Hematopoietic multipotent progenitor cell treated with erythropoietin and hydrocortisone succinate and interleukin-3 and kit ligand, for 15 days (in vitro differentiated cells): ENCODE measurements around the gene CXorf58.
"Not testable (repeated sequence)": the region's sequence is repeated elsewhere in the genome, so short reads cannot be mapped to it uniquely, and the experiment has no call there.

Experiments
- DNase-seq: peaks from one replicate; pipeline ENCODE4 v3.0.0-alpha.2; 2015; ENCODE audit warnings: low spot score

The CXorf58 gene

GRCh38 chrX:23954396-23954795, 46.6 kb downstream of the CXorf58 start:
- no peak for DNase-seq

- DNase-seq = no peak
Measured at GRCh38 chrX:23959781-23960180, 52.0 kb downstream of the CXorf58 start.

- no peak for DNase-seq
Measured at GRCh38 chrX:23964191-23964590, 56.4 kb downstream of the CXorf58 start.

GRCh38 chrX:23965630-23966029, 57.8 kb downstream of the CXorf58 start:
- not testable (repeated sequence) for DNase-seq

- no peak for DNase-seq
Measured at GRCh38 chrX:23978491-23978890, 70.7 kb downstream of the CXorf58 start.

- DNase-seq = no peak
Measured at GRCh38 chrX:23980011-23980441, 72.2 kb downstream of the CXorf58 start.

- DNase-seq = no peak
Measured at GRCh38 chrX:23981222-23981621, 73.4 kb downstream of the CXorf58 start.

- no peak for DNase-seq
Measured at GRCh38 chrX:23981711-23982110, 73.9 kb downstream of the CXorf58 start.

- DNase-seq = no peak
Measured at GRCh38 chrX:23982891-23983290, 75.1 kb downstream of the CXorf58 start.
